OCI-LY1 (cell line): ENCODE data around the gene B9D1.

Experiments used
- EZH2 ChIP-seq: fragments of 200-600 bp; sonication (generic), shearing (Covaris generic); IDR thresholded peaks from 2 replicates; pipeline ENCODE4 v1.8.0; 2017; ENCODE audit warnings: borderline replicate concordance, mixed run types, mild to moderate bottlenecking, antibody characterized with exemption, low read length, moderate library complexity, mixed read lengths
- TF ChIP-seq, protein P1 (sequence below): fragments of 200-600 bp; sonication (generic), shearing (Covaris generic); IDR thresholded peaks from 2 replicates; pipeline ENCODE4 v1.5.1; 2017; ENCODE audit warnings: mild to moderate bottlenecking, antibody characterized with exemption, low read length, moderate library complexity, mixed read lengths

DNA sequence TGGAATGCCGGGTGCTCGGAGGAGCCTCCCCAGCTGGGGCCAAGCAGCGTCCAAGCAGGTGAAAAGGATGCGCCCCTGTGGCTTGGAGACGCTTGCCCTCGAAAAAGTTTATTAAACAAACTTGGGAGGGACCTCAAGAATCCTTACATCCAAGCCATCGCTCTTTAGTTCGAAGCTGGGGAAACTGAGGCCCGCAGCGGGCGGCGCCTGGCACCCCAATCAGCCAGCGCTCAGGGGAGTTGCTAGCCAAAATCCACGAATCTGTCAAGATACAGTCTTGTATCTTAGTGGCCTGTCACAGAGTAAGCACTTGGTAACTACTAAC, 553 bp upstream of the B9D1 start:
- TF ChIP-seq, protein P1, sequence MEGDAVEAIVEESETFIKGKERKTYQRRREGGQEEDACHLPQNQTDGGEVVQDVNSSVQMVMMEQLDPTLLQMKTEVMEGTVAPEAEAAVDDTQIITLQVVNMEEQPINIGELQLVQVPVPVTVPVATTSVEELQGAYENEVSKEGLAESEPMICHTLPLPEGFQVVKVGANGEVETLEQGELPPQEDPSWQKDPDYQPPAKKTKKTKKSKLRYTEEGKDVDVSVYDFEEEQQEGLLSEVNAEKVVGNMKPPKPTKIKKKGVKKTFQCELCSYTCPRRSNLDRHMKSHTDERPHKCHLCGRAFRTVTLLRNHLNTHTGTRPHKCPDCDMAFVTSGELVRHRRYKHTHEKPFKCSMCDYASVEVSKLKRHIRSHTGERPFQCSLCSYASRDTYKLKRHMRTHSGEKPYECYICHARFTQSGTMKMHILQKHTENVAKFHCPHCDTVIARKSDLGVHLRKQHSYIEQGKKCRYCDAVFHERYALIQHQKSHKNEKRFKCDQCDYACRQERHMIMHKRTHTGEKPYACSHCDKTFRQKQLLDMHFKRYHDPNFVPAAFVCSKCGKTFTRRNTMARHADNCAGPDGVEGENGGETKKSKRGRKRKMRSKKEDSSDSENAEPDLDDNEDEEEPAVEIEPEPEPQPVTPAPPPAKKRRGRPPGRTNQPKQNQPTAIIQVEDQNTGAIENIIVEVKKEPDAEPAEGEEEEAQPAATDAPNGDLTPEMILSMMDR, result no peak; the same call in 1 of the 2 replicates
- TF ChIP-seq EZH2, result no peak
